ENCODE results near the gene ANO9. TPM values are rescaled to one million over a fixed set of nuclear protein-coding genes. Genes with fewer than 3 reads are reported as not detected.

Gene ANO9
- total RNA-seq, 4 donors from 2014 or later: 0.59 to 8.2 (median 1.1) TPM

- Histone ChIP-seq H3K4me1 (peaks cover 0 to 10% of the 10 kb centered on the region in 2 donors), H3K27ac (no peak overlapping the region), H3K36me3 (no peaks in the 10 kb centered on the region), H3K4me3 (no peak overlapping the region), H3K27me3 (peaks cover 3 to 4% of the 10 kb centered on the region in 2 donors), H3K9me3 (no peaks in the 10 kb centered on the region)
- intact Hi-C loops (cut with DNase I; ENCODE audit: low total_unique reads): no loop called here
- TF ChIP-seq POLR2A (IDR thresholded peaks at IDR 0.05) (no peak), CTCF (IDR thresholded peaks at IDR 0.05) (no peak)
- no peak for DNase-seq
These were observed 23.2 kb downstream of the ANO9 start for GRCh38 chr11:418343-419247.

- no peak for DNase-seq
- H3K27ac ChIP-seq: no peak overlapping the region
These were observed 24.0 kb downstream of the ANO9 start for GRCh38 chr11:417652-418342.

GRCh38 chr11:416757-417621, 24.8 kb downstream of the ANO9 start:
- Histone ChIP-seq H3K36me3 (no peaks in the 10 kb centered on the region), H3K27me3 (peaks cover 3 to 4% of the 10 kb centered on the region in 2 donors), H3K27ac (peak overlapping the region; percentile 65 to 66), H3K4me1 (peaks cover 0 to 10% of the 10 kb centered on the region in 2 donors), H3K9me3 (no peaks in the 10 kb centered on the region), H3K4me3 (peak overlapping the region; percentile 22 to 30)
- no peak for DNase-seq
- intact Hi-C loops (cut with DNase I; ENCODE audit: low total_unique reads): no loop called here
- TF ChIP-seq CTCF (IDR thresholded peaks at IDR 0.05): no peak
- no peak for TF ChIP-seq POLR2A (IDR thresholded peaks at IDR 0.05)

More at GRCh38 chr11:417652-418342, 24.0 kb downstream of the ANO9 start:
- Histone ChIP-seq H3K4me1 (peaks cover 0 to 10% of the 10 kb centered on the region in 2 donors), H3K27me3 (peaks cover 3 to 4% of the 10 kb centered on the region in 2 donors), H3K4me3 (peak overlapping the region in 1 of 2 donors; percentile 30), H3K36me3 (no peaks in the 10 kb centered on the region), H3K9me3 (no peaks in the 10 kb centered on the region)
- TF ChIP-seq POLR2A (IDR thresholded peaks at IDR 0.05) (no peak), CTCF (IDR thresholded peaks at IDR 0.05) (no peak)
- intact Hi-C loops (cut with DNase I; ENCODE audit: low total_unique reads): no loop called here

GRCh38 chr11:416051-416756, 25.6 kb downstream of the ANO9 start:
- Histone ChIP-seq H3K27ac (peak overlapping the region; percentile 65 to 66), H3K4me3 (peak overlapping the region; percentile 22 to 30), H3K27me3 (peaks cover 3 to 4% of the 10 kb centered on the region in 2 donors), H3K9me3 (no peaks in the 10 kb centered on the region), H3K36me3 (no peaks in the 10 kb centered on the region), H3K4me1 (peaks cover 0 to 10% of the 10 kb centered on the region in 2 donors)
- no peak for DNase-seq
- TF ChIP-seq POLR2A (IDR thresholded peaks at IDR 0.05) (peak in 1 of 2 donors; percentile 24), CTCF (IDR thresholded peaks at IDR 0.05) (no peak)
- intact Hi-C loops (cut with DNase I; ENCODE audit: low total_unique reads): no loop called here
